H9 (cell line): ENCODE data around the gene HOXA7. TPM values are rescaled to one million over a fixed set of nuclear protein-coding genes. Genes with fewer than 3 reads are reported as not detected.

ENCODE experiments used
- DNase-seq: peaks from one replicate; pipeline ENCODE4 v3.0.0-alpha.2; 2017
- H2AFZ ChIP-seq: one replicate; pipeline ENCODE4 v1.6.1; 2013; ENCODE audit warnings: mild to moderate bottlenecking, low read length, control low read depth, moderate library complexity
- H2AK5ac ChIP-seq: 2 replicates; pipeline ENCODE4 v1.6.1; 2013; ENCODE audit warnings: low read length, control low read depth, mixed read lengths; ENCODE audit not compliant: insufficient read length
- H2BK120ac ChIP-seq: one replicate; pipeline ENCODE4 v1.6.1; 2013; ENCODE audit warnings: low read depth, mild to moderate bottlenecking, low read length, control low read depth, inconsistent platforms; ENCODE audit not compliant: poor library complexity, severe bottlenecking
- H2BK12ac ChIP-seq: 2 replicates; pipeline ENCODE4 v1.6.1; 2013; ENCODE audit warnings: low read length, control low read depth, mixed read lengths, low read depth; ENCODE audit not compliant: insufficient read length
- H2BK15ac ChIP-seq: 2 replicates; pipeline ENCODE4 v1.6.1; 2013; ENCODE audit warnings: low read depth, low read length, control low read depth
- H2BK20ac ChIP-seq: one replicate; pipeline ENCODE4 v1.6.1; 2013; ENCODE audit warnings: low read depth, mild to moderate bottlenecking, low read length, control low read depth, inconsistent platforms; ENCODE audit not compliant: poor library complexity, severe bottlenecking
- H2BK5ac ChIP-seq: 2 replicates; pipeline ENCODE4 v1.6.1; 2013; ENCODE audit warnings: low read length, control low read depth, mixed read lengths; ENCODE audit not compliant: insufficient read length
- H3K14ac ChIP-seq: 2 replicates; pipeline ENCODE4 v1.6.1; 2013; ENCODE audit warnings: low read length, control low read depth; ENCODE audit not compliant: insufficient read depth
- H3K18ac ChIP-seq: 2 replicates; pipeline ENCODE4 v1.6.1; 2013; ENCODE audit warnings: low read depth, mild to moderate bottlenecking, mixed read lengths, low read length, control low read depth; ENCODE audit not compliant: insufficient read length
- H3K23ac ChIP-seq: 2 replicates; pipeline ENCODE4 v1.6.1; 2013; ENCODE audit warnings: low read length, control low read depth, mixed read lengths, low read depth; ENCODE audit not compliant: insufficient read length
- H3K23me2 ChIP-seq: 2 replicates; pipeline ENCODE4 v1.6.1; 2013; ENCODE audit warnings: low read depth, mild to moderate bottlenecking, mixed read lengths, low read length, control low read depth; ENCODE audit not compliant: insufficient read length, poor library complexity, severe bottlenecking
- H3K27ac ChIP-seq: 2 replicates; pipeline ENCODE4 v1.5.1; 2013; ENCODE audit warnings: low read length, control low read depth, mixed read lengths, low read depth; ENCODE audit not compliant: insufficient read length
- H3K27me3 ChIP-seq: 2 replicates; pipeline ENCODE4 v1.6.1; 2013; ENCODE audit warnings: low read length, control low read depth, inconsistent platforms; ENCODE audit not compliant: insufficient read depth
- H3K4ac ChIP-seq: 2 replicates; pipeline ENCODE4 v1.6.1; 2013; ENCODE audit warnings: low read depth, mild to moderate bottlenecking, control low read depth, inconsistent platforms, low read length, moderate library complexity
- H3K4me1 ChIP-seq: 2 replicates; pipeline ENCODE4 v1.6.1; 2013; ENCODE audit warnings: low read length, control low read depth, inconsistent platforms; ENCODE audit not compliant: insufficient read depth
- H3K4me2 ChIP-seq: 2 replicates; pipeline ENCODE4 v1.6.1; 2013; ENCODE audit warnings: low read length, control low read depth, mixed read lengths; ENCODE audit not compliant: insufficient read length, insufficient read depth
- H3K56ac ChIP-seq: 2 replicates; pipeline ENCODE4 v1.6.1; 2013; ENCODE audit warnings: low read depth, mild to moderate bottlenecking, mixed read lengths, low read length, control low read depth; ENCODE audit not compliant: insufficient read length
- H3K79me1 ChIP-seq: 2 replicates; pipeline ENCODE4 v1.6.1; 2013; ENCODE audit warnings: low read depth, mild to moderate bottlenecking, moderate library complexity, low read length, control low read depth, inconsistent platforms; ENCODE audit not compliant: insufficient read depth, poor library complexity, severe bottlenecking
- H3K79me2 ChIP-seq: 2 replicates; pipeline ENCODE4 v1.6.1; 2013; ENCODE audit warnings: low read length, control low read depth, inconsistent platforms; ENCODE audit not compliant: insufficient read depth
- H3K9ac ChIP-seq: 2 replicates; pipeline ENCODE4 v1.6.1; 2013; ENCODE audit warnings: low read length, control low read depth, mixed read lengths; ENCODE audit not compliant: insufficient read length; ENCODE audit errors: extremely low read depth
- H3K9me3 ChIP-seq: one replicate; pipeline ENCODE4 v1.6.1; 2013; ENCODE audit warnings: low read depth, low read length, inconsistent platforms; ENCODE audit not compliant: control insufficient read depth
- H3T11ph ChIP-seq: one replicate; pipeline ENCODE4 v1.6.1; 2013; ENCODE audit warnings: mild to moderate bottlenecking, low read length, control low read depth, inconsistent platforms
- H4K20me1 ChIP-seq: one replicate; pipeline ENCODE4 v1.6.1; 2013; ENCODE audit not compliant: control insufficient read depth, insufficient read length, insufficient read depth
- H4K5ac ChIP-seq: 2 replicates; pipeline ENCODE4 v1.6.1; 2013; ENCODE audit warnings: low read depth, mild to moderate bottlenecking, mixed read lengths, low read length, control low read depth; ENCODE audit not compliant: insufficient read length
- H4K8ac ChIP-seq: replicated peaks from 2 replicates; pipeline ENCODE4 v1.6.1; 2013; ENCODE audit warnings: low read length, control low read depth, mixed read lengths, low read depth; ENCODE audit not compliant: insufficient read length
- H4K91ac ChIP-seq: 2 replicates; pipeline ENCODE4 v1.6.1; 2013; ENCODE audit warnings: low read depth, mild to moderate bottlenecking, moderate library complexity, mixed read lengths, low read length, control low read depth; ENCODE audit not compliant: insufficient read length
- H3K27ac Mint-ChIP-seq, 3 experiments: 2 replicates in 2 of 3; 3 replicates in 1 of 3; pipeline ENCODE4 v1.8.0; 2020 to 2021; ENCODE audit warnings: mixed read lengths in 3 of 3, mild to moderate bottlenecking in 1 of 3, moderate library complexity in 1 of 3
- H3K27me3 Mint-ChIP-seq: 2 replicates; pipeline ENCODE4 v1.8.0; 2021; ENCODE audit warnings: low read depth, mild to moderate bottlenecking, moderate library complexity, mixed read lengths
- H3K36me3 Mint-ChIP-seq, 3 experiments: 2 replicates in 2 of 3; 3 replicates in 1 of 3; pipeline ENCODE4 v1.8.0; 2020 to 2021; ENCODE audit warnings: low read depth in 3 of 3, mixed read lengths in 3 of 3; ENCODE audit not compliant: insufficient read depth in 1 of 3
- H3K4me1 Mint-ChIP-seq, 2 experiments: 2 replicates each; pipeline ENCODE4 v1.8.0; 2020; ENCODE audit warnings: mixed read lengths in 2 of 2
- H3K4me3 Mint-ChIP-seq, 2 experiments: 2 replicates in 1 of 2; 3 replicates in 1 of 2; pipeline ENCODE4 v1.8.0; 2020 to 2021; ENCODE audit warnings: mild to moderate bottlenecking in 2 of 2, mixed read lengths in 2 of 2, moderate library complexity in 1 of 2
- H3K9me3 Mint-ChIP-seq, 2 experiments: 2 replicates in 1 of 2; 3 replicates in 1 of 2; pipeline ENCODE4 v1.8.0; 2020; ENCODE audit warnings: mild to moderate bottlenecking in 2 of 2, mixed read lengths in 2 of 2, moderate library complexity in 1 of 2
- WGBS: extraction: QIAGEN DNeasy Blood & Tissue Kit; methylation state at CpG from one replicate; pipeline ENCODE4 v1.1.7; 2013; ENCODE audit warnings: missing lambda C conversion rate, low lambda C conversion rate, mixed read lengths; ENCODE audit not compliant: insufficient read length; ENCODE audit errors: extremely low coverage; 5-methylcytosine and 5-hydroxymethylcytosine counted together
- total RNA-seq: library from RNA; stranded (reverse); gene quantifications from 2 replicates; pipeline ENCODE4 v1.2.1, GENCODE V29; 2021
- TF ChIP-seq, protein P1 (sequence below): fragments of 200-600 bp; sonication (generic); conservative IDR thresholded peaks from 3 replicates; pipeline ENCODE4 v1.8.0; 2021; ENCODE audit warnings: antibody characterized with exemption, mild to moderate bottlenecking

The HOXA7 gene
- total RNA-seq, 1 experiment from 2014 or later: not detected

DNA sequence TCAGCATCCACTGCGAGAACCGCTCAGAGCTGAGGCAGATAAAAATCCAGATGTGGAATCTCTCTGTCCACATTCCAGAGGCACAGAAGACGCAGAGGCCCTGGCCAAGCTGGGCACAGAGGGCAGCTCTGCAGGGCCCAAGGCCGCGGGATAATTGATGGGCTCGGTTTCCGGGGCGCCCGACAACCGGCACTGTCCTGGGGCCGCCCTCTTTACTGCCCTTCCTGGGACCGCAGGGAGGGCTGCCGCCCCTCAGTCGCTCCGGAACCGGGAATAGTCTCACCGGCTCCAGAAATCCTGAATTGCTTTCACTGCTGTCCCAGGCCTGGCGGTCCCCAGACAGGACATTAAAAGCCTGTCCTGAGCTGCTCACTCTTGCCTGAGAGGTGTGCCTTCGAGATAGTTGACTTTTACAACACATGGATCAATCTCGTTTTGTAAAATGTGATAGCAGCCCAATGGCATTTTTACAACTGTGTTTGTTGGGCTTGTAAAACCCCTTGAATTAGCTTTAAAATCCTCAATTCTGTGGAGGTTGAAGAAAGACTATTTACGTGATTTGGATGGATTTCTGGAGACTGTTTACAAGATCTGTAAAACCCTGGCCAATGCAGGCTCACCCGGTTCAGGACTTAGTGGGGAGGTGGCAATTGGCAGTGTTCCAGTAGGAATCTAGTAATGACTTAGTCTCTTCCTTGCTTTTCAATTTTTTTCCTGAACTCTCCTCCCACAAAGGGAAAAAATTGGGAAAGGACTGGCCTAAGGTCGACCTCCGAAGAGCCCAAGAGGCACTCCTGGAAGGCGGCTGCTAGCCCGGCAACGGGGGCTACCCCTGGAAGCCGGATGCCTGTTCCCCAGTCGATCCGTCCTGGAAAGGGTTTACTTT lies 7.5 kb downstream of the HOXA7 start:
- Histone ChIP-seq H2BK12ac (no peak overlapping the region), H2BK5ac (no peak overlapping the region), H3K4me1 (no peaks in the 10 kb centered on the region), H3K23ac (no peak overlapping the region), H3K9ac (no peak overlapping the region), H3K79me2 (no peaks in the 10 kb centered on the region), H3K79me1 (no peaks in the 10 kb centered on the region), H3K14ac (no peak overlapping the region), H3K23me2 (peaks cover 5% of the 10 kb centered on the region), H3K27ac (no peak overlapping the region), H4K91ac (no peak overlapping the region), H3K4ac (no peak overlapping the region), H2BK15ac (no peak overlapping the region), H2BK120ac (no peak overlapping the region), H3K9me3 (no peaks in the 10 kb centered on the region), H4K8ac (no peak overlapping the region), H3T11ph (no peak overlapping the region), H4K5ac (no peak overlapping the region), H3K27me3 (peaks cover 97% of the 10 kb centered on the region), H2AFZ (no peak overlapping the region), H3K56ac (no peak overlapping the region), H3K18ac (no peak overlapping the region), H3K4me2 (no peak overlapping the region), H2AK5ac (no peak overlapping the region), H2BK20ac (no peak overlapping the region), H4K20me1 (no peaks in the 10 kb centered on the region)
- Mint-ChIP-seq H3K36me3 (no peaks in the 10 kb centered on the region; a peak in 3 of 7 replicates), H3K4me1 (peaks cover 10 to 24% of the 10 kb centered on the region in 2 experiments), H3K27ac (no peak overlapping the region), H3K9me3 (peaks cover 20 to 22% of the 10 kb centered on the region in 2 experiments), H3K4me3 (no peak overlapping the region), H3K27me3 (peaks cover 100% of the 10 kb centered on the region)
- DNase-seq: no peak
- no CpG with 5 or more reads among the region's 30 CpGs for WGBS
- TF ChIP-seq, protein P1, sequence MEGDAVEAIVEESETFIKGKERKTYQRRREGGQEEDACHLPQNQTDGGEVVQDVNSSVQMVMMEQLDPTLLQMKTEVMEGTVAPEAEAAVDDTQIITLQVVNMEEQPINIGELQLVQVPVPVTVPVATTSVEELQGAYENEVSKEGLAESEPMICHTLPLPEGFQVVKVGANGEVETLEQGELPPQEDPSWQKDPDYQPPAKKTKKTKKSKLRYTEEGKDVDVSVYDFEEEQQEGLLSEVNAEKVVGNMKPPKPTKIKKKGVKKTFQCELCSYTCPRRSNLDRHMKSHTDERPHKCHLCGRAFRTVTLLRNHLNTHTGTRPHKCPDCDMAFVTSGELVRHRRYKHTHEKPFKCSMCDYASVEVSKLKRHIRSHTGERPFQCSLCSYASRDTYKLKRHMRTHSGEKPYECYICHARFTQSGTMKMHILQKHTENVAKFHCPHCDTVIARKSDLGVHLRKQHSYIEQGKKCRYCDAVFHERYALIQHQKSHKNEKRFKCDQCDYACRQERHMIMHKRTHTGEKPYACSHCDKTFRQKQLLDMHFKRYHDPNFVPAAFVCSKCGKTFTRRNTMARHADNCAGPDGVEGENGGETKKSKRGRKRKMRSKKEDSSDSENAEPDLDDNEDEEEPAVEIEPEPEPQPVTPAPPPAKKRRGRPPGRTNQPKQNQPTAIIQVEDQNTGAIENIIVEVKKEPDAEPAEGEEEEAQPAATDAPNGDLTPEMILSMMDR: no peak
